OCI-LY3 (cell line): ENCODE measurements around the gene CACTIN.

Experiments used
- H2AFZ ChIP-seq: fragments of 200-600, 300-600 bp; shearing (Covaris generic); 2 replicates; pipeline ENCODE4 v1.6.0; 2014; ENCODE audit warnings: antibody characterized with exemption, low read depth, low read length
- H3K27ac ChIP-seq: fragments of 200-600, 300-600 bp; sonication (generic); 2 replicates; pipeline ENCODE4 v1.5.1; 2014; ENCODE audit warnings: mild to moderate bottlenecking, low read length, moderate library complexity, mixed read lengths
- H3K27me3 ChIP-seq: fragments of 200-600, 300-600 bp; sonication (generic); 2 replicates; pipeline ENCODE4 v1.6.1; 2014; ENCODE audit warnings: low read depth, low read length, mixed read lengths
- H3K36me3 ChIP-seq: fragments of 200-600, 300-600 bp; sonication (generic); replicated peaks from 2 replicates; pipeline ENCODE3; 2014; ENCODE audit warnings: low read depth, low read length, mixed read lengths
- H3K4me1 ChIP-seq: fragments of 300-600, 200-600 bp; sonication (generic); 2 replicates; pipeline ENCODE4 v1.6.1; 2014; ENCODE audit warnings: low read length, mixed read lengths
- H3K4me2 ChIP-seq: fragments of 200-600, 300-600 bp; sonication (generic); 2 replicates; pipeline ENCODE4 v1.6.1; 2014; ENCODE audit warnings: low read length, mixed read lengths
- H3K4me3 ChIP-seq: fragments of 300-600, 200-600 bp; sonication (generic); 2 replicates; pipeline ENCODE4 v1.5.1; 2014; ENCODE audit warnings: antibody characterized with exemption, mild to moderate bottlenecking, low read length, moderate library complexity
- H3K79me2 ChIP-seq: fragments of 300-600, 200-600 bp; shearing (Covaris generic); 2 replicates; pipeline ENCODE4 v1.6.1; 2014; ENCODE audit warnings: mild to moderate bottlenecking, low read length, mixed read lengths
- H3K9ac ChIP-seq: fragments of 300-600, 200-600 bp; shearing (Covaris generic); 2 replicates; pipeline ENCODE4 v1.6.0; 2014; ENCODE audit warnings: mild to moderate bottlenecking, low read length, moderate library complexity
- H3K9me3 ChIP-seq: fragments of 200-600, 300-600 bp; shearing (Covaris generic); 2 replicates; pipeline ENCODE4 v1.6.1; 2014; ENCODE audit warnings: low read length, mixed read lengths; ENCODE audit not compliant: insufficient read depth
- H4K20me1 ChIP-seq: fragments of 200-600, 300-600 bp; sonication (generic); 2 replicates; pipeline ENCODE4 v1.6.1; 2016; ENCODE audit warnings: low read length, mixed read lengths; ENCODE audit not compliant: insufficient read depth
- EZH2phosphoT487 ChIP-seq: fragments of 200-600 bp; shearing (Covaris generic); IDR thresholded peaks from 2 replicates; pipeline ENCODE4 v1.6.1; 2018; ENCODE audit warnings: antibody characterized with exemption, mixed run types, low read depth
- TF ChIP-seq, protein P1 (sequence below): fragments of 200-600, 300-600 bp; sonication (generic); IDR thresholded peaks from 2 replicates; pipeline ENCODE4 v1.5.1; 2014; ENCODE audit warnings: antibody characterized with exemption, low read length, low read depth

CACTIN gene

DNA sequence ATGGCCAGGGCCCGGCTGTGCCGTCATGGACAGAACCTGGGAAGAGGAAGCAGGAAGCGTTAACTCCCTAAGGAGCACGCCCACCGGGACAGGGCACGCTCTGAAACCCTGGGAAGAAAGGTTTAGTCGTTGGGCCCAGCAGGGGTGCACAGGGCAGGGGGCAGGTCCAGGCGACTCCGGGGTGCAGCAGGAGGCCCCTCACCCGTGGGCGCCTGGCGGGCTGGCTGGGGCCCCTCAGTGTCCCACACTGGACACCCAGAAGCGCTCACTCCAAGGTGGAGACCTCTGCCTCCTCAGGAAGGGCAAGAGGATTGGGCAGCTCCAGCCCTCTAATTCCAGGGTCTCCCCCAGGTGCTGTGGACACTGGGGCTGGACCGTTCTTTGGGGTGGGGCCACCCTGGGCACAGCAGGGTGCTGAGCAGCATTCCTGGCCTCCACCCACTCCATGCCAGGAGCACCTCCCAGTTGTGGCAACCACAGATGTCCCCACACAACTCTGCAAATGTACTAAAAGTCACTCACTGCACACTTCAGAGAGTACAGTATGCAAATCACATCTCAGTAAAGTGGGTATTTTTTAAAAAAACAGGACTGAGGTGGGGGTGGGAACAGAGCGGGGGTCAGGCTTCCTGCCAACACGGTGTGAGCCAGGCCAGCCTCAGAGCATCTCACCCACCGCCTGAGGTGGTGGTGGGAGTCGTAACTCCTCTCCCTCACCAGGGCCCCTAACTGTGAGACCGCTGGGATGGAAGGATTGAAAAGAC lies 38.5 kb upstream of the CACTIN start:
- H3K9me3 ChIP-seq: no peaks in the 10 kb centered on the region
- peak overlapping the region; percentile 34; the same call in 1 of the 2 replicates for H3K9ac ChIP-seq
- peaks cover 36% of the 10 kb centered on the region for H3K36me3 ChIP-seq
- H4K20me1 ChIP-seq: peaks cover 57% of the 10 kb centered on the region
- no peak overlapping the region for H2AFZ ChIP-seq
- TF ChIP-seq, protein P1, sequence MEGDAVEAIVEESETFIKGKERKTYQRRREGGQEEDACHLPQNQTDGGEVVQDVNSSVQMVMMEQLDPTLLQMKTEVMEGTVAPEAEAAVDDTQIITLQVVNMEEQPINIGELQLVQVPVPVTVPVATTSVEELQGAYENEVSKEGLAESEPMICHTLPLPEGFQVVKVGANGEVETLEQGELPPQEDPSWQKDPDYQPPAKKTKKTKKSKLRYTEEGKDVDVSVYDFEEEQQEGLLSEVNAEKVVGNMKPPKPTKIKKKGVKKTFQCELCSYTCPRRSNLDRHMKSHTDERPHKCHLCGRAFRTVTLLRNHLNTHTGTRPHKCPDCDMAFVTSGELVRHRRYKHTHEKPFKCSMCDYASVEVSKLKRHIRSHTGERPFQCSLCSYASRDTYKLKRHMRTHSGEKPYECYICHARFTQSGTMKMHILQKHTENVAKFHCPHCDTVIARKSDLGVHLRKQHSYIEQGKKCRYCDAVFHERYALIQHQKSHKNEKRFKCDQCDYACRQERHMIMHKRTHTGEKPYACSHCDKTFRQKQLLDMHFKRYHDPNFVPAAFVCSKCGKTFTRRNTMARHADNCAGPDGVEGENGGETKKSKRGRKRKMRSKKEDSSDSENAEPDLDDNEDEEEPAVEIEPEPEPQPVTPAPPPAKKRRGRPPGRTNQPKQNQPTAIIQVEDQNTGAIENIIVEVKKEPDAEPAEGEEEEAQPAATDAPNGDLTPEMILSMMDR: no peak
- no peak for TF ChIP-seq EZH2phosphoT487
- H3K27ac ChIP-seq: peak overlapping the region; percentile 32
- H3K4me3 ChIP-seq: peak overlapping the region; percentile 32
- no peaks in the 10 kb centered on the region; the same call in 1 of the 2 replicates for H3K79me2 ChIP-seq
- peaks cover 19% of the 10 kb centered on the region for H3K4me1 ChIP-seq
- no peaks in the 10 kb centered on the region for H3K27me3 ChIP-seq
- peak overlapping the region; percentile 73 for H3K4me2 ChIP-seq

GRCh38 chr19:3663838-3664237 lies 37.2 kb upstream of the CACTIN start:
- H3K79me2 ChIP-seq: no peaks in the 10 kb centered on the region
- no peak for TF ChIP-seq EZH2phosphoT487
- TF ChIP-seq, protein P1: no peak
- H3K9me3 ChIP-seq: no peaks in the 10 kb centered on the region
- no peak overlapping the region for H3K27ac ChIP-seq
- H3K27me3 ChIP-seq: no peaks in the 10 kb centered on the region
- peaks cover 47% of the 10 kb centered on the region for H4K20me1 ChIP-seq
- peaks cover 46% of the 10 kb centered on the region for H3K36me3 ChIP-seq
- peaks cover 19% of the 10 kb centered on the region for H3K4me1 ChIP-seq
- H3K4me3 ChIP-seq: no peak overlapping the region
- H2AFZ ChIP-seq: no peak overlapping the region
- no peak overlapping the region for H3K4me2 ChIP-seq
- H3K9ac ChIP-seq: no peak overlapping the region

DNA sequence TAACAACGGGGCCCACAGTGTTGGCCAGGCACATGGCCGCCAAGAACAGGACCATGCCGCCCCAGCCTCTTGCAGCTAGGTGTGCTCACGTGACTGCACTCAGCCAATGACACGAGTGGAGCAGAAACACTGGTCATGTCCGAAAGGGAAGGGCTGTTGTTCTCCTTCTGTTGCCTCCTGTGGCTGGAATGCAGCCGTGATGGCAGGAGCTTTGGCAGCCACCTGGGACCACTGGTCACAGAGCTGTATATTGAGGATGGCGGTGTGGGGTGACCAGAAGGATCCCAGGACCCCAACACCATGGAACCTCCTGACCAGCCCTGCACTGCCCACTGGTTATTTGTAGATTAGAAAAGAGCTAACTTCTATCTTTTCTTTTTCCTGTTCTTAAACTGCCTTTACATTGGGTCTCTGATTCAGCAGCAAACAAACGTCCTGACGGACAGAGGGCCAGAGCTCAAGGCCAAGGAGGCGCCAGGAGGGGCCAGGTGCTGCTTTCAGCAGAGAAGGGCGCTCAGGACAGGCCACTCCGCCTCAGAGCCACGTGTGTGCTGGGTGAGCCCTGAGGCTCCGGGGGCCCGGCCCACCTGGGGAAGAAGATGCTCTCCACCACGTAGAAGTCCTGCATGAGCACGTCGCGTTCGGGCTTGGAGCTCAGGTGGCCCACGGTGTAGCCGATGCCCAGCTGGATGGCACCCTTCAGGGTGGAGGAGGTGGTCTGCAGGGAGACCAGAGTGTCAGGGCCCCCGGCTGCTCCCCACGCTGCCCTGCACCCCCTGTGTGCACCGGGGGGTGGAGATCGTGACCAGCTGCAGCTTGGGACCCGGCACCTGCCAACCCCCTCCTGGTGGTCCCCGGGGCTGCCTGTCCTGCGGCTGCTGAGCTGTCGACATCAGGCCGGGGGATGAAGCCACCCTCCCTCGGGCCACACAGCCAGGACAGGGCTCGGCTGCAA lies 35.0 kb upstream of the CACTIN start:
- no peak overlapping the region for H2AFZ ChIP-seq
- H3K4me3 ChIP-seq: no peak overlapping the region
- no peaks in the 10 kb centered on the region for H3K79me2 ChIP-seq
- TF ChIP-seq, protein P1: no peak
- TF ChIP-seq EZH2phosphoT487: no peak
- H3K4me2 ChIP-seq: no peak overlapping the region
- peaks cover 28% of the 10 kb centered on the region for H3K4me1 ChIP-seq
- no peak overlapping the region for H3K27ac ChIP-seq
- no peak overlapping the region for H3K9ac ChIP-seq
- peaks cover 69% of the 10 kb centered on the region for H3K36me3 ChIP-seq
- H4K20me1 ChIP-seq: peaks cover 27% of the 10 kb centered on the region
- no peaks in the 10 kb centered on the region for H3K27me3 ChIP-seq
- no peaks in the 10 kb centered on the region for H3K9me3 ChIP-seq
